HG03469 (cell line): ENCODE data around the gene APOA4.

Experiments used
- ATAC-seq: cut with Tn5 transposase; IDR thresholded peaks from one replicate; pipeline ENCODE4 v1.9.1; 2021; ENCODE audit warnings: mild to moderate bottlenecking, moderate library complexity, moderate number of reproducible peaks; ENCODE audit not compliant: unreplicated experiment

The APOA4 gene

DNA sequence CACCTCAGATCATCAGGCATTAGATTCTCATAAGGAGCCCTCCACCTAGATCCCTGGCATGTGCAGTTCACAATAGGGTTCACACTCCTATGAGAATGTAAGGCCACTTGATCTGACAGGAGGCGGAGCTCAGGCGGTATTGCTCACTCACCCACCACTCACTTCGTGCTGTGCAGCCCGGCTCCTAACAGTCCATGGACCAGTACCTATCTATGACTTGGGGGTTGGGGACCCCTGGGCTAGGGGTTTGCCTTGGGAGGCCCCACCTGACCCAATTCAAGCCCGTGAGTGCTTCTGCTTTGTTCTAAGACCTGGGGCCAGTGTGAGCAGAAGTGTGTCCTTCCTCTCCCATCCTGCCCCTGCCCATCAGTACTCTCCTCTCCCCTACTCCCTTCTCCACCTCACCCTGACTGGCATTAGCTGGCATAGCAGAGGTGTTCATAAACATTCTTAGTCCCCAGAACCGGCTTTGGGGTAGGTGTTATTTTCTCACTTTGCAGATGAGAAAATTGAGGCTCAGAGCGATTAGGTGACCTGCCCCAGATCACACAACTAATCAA, 8.8 kb upstream of the APOA4 start:
- no peak for ATAC-seq

DNA sequence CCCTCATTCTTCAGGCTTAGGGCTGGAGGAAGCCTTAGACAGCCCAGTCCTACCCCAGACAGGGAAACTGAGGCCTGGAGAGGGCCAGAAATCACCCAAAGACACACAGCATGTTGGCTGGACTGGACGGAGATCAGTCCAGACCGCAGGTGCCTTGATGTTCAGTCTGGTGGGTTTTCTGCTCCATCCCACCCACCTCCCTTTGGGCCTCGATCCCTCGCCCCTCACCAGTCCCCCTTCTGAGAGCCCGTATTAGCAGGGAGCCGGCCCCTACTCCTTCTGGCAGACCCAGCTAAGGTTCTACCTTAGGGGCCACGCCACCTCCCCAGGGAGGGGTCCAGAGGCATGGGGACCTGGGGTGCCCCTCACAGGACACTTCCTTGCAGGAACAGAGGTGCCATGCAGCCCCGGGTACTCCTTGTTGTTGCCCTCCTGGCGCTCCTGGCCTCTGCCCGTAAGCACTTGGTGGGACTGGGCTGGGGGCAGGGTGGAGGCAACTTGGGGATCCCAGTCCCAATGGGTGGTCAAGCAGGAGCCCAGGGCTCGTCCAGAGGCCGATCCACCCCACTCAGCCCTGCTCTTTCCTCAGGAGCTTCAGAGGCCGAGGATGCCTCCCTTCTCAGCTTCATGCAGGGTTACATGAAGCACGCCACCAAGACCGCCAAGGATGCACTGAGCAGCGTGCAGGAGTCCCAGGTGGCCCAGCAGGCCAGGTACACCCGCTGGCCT, 7.2 kb upstream of the APOA4 start:
- ATAC-seq: no peak

DNA sequence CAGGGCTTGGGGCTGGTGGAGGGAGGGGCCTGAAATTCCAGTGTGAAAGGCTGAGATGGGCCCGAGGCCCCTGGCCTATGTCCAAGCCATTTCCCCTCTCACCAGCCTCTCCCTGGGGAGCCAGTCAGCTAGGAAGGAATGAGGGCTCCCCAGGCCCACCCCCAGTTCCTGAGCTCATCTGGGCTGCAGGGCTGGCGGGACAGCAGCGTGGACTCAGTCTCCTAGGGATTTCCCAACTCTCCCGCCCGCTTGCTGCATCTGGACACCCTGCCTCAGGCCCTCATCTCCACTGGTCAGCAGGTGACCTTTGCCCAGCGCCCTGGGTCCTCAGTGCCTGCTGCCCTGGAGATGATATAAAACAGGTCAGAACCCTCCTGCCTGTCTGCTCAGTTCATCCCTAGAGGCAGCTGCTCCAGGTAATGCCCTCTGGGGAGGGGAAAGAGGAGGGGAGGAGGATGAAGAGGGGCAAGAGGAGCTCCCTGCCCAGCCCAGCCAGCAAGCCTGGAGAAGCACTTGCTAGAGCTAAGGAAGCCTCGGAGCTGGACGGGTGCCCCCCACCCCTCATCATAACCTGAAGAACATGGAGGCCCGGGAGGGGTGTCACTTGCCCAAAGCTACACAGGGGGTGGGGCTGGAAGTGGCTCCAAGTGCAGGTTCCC, 6.5 kb upstream of the APOA4 start, which contains the start of gene APOC3:
Gene APOC3 (plus strand): TSS at position 383 of the 659 bp plus-strand sequence. CDS start 676 bp downstream, outside the sequence.
- no peak for ATAC-seq

DNA sequence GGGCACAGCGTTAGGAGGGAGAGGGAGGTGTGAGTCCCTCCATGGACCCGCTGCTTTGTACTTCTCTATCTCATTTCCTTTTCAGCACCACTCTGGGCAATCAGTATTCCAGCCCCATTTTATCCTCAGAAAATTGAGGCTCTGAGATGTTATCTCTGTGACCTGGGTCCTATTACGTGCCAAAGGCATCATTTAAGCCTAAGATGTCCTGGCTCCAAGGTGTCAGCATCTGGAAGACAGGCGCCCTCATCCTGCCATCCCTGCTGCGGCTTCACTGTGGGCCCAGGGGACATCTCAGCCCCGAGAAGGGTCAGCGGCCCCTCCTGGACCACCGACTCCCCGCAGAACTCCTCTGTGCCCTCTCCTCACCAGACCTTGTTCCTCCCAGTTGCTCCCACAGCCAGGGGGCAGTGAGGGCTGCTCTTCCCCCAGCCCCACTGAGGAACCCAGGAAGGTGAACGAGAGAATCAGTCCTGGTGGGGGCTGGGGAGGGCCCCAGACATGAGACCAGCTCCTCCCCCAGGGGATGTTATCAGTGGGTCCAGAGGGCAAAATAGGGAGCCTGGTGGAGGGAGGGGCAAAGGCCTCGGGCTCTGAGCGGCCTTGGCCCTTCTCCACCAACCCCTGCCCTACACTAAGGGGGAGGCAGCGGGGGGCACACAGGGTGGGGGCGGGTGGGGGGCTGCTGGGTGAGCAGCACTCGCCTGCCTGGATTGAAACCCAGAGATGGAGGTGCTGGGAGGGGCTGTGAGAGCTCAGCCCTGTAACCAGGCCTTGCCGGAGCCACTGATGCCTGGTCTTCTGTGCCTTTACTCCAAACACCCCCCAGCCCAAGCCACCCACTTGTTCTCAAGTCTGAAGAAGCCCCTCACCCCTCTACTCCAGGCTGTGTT, 5.8 kb upstream of the APOA4 start:
- ATAC-seq: no peak

DNA sequence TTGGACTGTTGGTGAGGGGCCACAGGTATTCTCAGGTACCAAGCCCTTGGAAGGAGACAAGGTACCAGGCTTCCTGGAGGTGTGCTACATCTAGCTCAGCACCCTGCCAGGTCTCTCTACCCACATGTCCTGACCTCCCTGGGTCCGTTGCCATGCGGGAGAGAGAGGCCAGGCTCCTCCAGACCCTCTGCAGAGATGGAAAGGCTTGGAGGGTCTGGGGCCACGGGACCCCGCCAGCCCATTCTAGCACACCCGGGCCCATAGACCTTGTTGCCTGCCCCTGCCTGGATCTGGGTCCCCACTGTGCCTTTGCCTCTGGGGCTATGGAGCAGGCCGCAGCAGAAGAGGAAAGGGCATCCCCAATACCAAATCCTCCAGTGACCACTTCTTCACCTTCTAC, 4.4 kb upstream of the APOA4 start:
- ATAC-seq: no peak

DNA sequence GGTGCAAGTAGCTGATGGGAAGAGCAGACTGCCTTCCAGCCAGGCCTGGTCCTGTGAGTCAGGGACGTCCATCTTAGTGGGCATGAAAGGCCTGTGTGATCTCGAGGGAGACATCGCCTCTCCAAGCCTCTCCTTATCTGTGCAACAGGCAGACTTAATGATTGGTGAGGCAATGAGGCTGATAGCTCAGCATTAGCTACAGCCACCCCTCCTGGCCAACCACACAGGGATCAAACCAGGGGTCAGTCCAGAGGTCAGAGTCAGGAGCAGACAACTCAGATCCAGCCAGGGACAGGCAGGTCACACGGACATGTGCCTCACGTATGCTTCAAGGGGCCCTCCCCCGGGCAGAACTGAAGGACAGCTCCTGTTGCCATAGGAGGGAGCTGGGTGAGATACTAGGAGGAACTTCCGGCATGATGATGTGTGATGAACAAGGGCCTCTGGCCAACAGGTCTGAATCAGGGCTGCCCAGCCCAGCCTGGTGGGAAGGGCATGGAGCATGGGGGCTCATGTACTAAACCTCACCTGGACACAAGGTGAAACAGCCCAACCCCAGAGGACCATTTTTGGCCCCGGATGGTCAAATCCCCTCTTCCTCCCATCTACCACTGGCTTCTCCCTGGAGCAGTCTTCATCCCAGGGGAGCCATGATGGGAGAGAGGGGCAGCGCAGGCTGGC, 3.8 kb upstream of the APOA4 start:
- no peak for ATAC-seq

DNA sequence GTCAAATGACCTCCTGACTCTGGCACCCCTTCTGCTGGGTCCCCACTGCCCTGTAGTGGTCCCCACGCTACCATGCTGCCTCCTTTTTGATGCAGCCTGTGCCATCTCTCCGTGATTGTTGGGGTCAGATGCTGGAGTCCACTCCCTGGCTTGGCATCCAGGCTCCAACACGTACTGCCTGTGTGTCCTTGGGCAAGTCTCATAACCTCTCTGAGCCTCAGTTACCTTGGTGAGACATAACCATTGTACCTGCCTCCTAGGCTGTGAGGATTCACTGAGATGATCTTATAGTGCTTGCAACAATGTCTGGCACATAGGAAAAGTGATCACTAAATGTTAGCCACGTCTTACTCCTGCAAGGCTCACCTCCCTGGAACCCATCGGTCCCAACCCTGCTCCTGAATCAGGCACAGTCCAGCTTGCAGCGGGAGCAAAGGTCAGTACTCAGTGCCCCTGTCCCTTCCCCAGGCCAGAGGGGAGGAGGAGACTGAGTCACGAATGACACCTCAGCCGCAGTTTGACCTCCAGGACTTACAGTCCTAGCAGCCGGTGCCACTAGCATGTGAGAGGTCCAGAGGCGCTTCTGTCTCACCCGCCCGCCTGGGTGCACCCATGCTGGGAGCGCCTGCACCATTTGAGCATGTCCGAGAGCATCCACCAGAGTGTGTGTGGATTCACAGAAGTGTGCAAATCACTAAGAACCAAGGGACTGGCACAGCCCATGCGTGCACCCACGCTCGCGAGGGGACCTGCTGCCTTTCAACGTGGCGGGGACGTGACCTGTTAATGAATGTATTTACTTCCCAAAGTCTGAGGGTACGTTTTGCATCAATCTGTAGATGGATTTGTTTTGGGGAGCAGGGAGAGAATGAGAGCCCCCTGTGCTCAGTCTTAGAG, 3.0 kb upstream of the APOA4 start:
- ATAC-seq: no peak

DNA sequence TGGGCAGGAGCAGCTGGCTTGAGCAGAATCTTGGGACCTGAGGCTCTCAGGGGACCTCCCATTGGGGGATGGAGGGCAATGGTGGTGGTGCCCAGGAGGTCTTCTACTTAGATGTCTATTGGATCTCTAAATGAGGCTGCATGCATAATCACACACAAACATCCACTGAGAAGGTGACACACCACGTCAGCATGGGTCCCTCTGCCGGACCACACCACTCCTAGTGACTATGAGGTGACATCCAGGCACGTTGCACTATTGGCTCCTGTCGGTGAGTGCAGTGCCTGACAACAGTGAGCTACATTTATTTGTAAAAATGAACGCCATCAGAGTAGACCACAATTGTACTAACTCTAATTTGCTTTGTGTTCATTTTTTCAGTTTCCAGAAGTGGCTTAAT, 2.3 kb upstream of the APOA4 start:
- no peak for ATAC-seq

DNA sequence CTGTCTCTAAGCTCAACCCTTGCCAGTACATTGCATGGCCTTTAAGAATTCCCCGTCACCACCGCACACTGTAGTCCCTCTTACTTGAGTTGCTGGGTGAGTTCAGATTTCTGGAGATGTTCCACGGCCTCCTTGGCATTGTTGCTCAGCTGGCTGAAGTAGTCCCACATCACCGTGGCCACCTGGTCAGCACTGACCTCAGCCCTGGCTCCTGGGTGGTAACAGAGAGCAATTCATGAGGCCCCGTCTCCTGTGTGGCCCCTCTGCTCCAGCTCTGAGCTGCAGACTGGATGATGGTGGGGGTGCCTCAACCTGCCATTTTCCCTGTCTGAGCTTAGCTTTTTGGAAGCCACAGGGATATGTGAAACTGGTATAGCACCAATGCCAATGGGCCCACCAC, 529 bp downstream of the APOA4 start:
- no peak for ATAC-seq

DNA sequence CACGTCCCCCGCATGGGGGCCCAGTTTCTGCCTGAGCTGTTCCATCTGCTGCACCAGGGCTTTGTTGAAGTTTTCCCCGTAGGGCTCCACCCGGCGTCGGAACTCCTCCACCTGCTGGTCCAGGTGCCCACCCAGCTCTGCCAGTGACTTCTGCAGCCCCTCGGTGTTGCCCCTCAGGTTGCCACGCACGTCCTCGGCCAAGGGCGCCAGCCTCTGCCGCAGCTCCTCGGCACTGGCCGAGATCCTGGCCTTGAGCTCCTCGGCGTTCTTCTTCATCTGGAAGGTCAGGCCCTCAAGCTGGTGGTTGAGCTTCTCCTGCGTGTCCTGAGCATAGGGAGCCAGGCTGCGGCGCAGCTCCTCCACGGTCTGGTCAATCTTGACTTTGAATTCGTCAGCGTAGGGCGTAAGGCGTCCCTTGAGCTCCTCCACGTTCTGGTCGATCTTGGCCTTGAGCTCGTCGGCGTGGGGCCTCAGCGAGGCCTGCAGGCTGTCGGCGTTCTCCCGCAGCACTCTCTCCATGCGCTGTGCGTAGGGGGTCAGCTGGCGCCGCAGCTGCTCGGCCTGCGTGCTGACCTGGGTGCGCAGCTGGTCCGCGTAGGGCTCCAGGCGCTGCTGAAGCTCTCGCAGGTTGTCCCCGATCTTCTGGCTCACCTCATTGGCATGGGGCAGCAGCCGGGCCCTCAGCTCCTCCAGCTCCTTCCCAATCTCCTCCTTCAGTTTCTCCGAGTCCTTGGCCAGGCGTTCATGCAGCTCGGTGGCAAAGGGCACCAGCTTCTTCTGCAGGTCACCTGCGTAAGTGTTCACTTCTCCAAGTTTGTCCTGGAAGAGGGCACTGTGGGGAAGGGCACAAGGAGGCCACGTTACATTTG, 1.8 kb downstream of the APOA4 start:
- no peak for ATAC-seq

DNA sequence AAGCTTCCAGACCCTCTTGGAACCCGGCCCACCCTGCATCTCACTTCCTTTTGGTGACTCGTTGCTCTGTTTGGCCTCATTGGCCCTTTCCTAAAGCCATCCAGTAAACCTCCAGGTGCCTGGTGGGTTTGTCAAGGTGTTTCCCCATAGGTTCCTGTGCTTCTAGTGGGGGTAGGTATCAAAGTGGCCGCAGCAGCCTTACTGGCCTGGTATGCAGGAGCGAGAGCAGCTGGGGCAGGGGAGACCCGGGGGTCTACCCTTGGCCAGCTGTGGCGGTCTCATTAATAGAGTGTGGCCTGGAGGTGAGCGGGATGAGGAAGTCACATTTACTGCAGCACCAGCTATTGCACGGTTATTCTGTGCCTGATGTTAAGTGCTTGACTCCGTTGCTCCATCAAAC, 4.1 kb downstream of the APOA4 start:
- ATAC-seq: no peak

DNA sequence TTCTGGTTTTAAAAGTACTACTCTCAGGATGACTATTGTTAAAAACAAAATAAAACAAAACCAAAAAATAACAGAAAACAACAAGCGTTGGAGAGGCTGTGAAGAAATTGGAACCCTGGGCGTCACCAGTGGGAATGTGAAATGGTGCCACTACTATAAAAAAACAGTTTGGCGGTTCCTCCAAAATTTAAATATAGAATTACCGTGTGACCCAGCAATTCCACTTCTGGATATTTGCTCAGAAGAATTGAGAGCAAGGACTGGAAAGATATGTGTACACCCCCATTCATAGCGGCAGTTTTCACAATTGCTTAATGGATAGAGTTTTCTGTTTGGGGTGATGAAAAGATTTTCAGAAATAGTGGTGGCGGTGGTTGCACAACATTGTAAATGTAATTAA, 8.6 kb downstream of the APOA4 start:
- ATAC-seq: no peak

DNA sequence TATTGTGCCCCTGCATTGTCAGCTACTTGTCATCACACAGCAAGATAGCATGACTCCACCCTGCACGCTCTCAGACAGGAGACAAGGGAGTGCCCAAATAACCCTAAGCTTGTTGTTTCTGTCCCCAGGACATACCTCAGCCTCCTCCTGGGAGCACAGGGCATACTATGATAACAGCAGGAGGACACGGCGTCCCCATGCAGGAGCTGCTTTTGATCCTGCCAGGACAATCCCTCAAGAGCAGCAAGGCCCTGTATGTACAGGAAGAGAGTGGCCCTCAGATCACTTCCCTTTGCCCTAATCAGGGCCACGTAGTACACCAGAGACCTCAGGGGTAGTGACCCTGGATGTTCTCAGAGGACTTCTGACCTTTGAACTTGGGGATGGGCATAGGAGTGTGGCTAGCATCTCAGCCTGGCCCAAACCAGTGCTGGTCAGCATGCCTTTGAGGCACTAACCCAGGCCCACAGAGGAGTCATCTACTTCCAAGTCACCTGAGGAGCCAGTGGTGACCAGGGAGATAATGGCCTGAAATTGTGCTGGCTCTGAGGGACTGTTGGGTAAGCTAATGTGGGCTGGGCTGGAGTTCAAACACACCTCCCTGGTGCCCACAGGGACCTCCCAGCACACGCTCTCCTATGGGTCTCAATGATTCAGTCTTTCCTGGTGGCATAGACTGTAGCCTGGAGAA, 9.2 kb downstream of the APOA4 start:
- ATAC-seq: no peak

DNA sequence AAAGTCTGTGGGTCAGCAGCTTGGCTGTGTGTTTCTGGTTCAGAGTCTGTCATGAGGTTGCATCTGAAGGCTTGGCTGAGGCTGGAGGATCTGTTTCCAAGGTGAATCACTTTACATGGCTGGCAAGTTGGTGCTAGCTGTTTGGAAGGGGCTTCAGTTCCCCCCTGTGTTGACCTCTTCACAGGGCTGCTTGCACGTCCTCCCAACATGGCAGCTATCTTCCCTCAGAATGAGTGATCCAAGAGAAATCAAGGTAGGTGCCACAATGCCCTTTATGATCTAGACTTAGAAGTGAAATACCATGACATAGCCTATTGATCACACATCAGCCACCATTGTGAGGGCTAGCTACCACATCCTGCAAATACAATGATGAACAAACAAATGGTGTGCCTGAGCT, 9.9 kb downstream of the APOA4 start:
- ATAC-seq: no peak

DNA sequence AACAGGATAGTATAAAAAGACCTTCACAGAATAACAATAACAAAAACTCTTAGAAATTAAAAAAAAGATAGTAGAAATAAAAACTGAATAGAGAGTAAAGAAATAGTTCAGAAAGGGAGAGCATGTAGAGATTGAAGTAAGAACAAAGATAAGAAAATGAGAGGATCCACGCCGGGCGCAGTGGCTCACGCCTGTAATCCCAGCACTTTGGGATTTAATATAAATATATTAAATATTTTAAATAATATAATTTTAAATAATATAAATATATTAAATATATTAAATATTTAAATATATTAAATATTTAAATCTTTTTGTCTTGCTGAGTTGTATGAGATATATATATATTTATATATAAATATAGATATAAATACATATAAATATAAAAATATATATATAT, 11.0 kb downstream of the APOA4 start:
- no peak for ATAC-seq

DNA sequence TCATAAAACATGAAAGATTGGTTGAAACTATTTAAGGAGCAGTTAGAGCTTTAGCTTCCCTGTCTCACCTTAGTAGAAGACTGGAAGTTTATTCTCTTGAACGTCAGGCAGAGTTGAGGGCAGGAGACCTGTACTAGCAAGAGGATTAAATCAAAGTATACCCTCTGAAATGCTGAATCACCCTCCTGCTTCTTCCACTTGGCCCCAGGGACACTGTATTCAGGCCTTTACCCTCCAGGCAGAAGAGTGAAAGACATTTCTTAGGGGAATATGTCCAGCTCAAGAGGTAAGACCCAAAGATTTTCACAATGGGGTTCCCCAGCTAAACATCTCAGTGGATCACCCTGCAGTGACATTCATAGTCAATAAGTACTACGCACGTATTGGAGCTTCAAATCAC, 11.9 kb downstream of the APOA4 start:
- ATAC-seq: no peak

DNA sequence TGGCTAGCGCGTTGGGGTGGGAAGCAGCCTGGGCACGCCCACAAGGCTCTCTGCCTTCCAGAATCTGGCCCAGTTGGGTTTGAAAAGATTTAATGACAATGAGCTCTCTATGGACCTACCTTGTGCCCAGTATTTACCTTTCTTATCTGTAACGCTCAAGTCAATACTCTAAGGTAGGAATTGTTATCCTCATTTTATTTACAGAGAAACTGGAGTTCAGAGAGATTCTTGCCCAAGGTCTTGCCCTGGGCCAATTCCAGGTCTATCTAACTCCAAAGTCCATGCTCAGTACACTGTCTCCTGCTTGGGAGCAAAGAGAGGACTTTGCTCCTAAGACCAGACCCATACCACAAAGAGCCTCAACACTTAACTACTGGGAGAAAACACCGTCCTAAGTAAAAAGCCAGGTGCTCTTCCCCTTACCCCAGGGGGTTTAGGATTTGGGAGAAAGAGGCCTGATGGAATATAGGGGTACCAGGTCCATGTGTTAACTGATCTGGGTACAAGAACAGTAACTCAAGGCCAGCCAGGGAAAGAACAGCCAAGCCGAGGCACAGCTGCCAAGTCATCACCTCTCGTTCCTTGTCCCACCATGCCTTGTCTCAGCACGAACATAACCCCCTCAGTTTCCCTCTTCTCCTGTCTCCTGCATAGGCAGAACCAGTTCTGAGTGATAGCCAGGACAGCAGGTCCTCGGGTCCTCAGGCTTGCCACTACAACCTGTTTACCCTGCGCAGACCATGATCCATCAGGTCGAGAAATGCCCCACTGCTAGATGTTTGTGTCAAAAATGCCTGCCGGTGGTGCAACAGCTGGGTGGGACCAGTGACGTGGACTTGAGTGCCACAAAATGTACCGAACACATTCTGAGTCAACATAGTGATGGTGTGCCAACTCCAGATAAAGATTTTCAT, 14.6 kb downstream of the APOA4 start:
- ATAC-seq: no peak
